ENCODE data around the gene ZNF273. TPM values are rescaled to one million over a fixed set of nuclear protein-coding genes. Genes with fewer than 3 reads are reported as not detected.

Gene ZNF273
- total and polyA plus RNA-seq, 10 of the 15 experiments (the other 5 are each of a cell fraction or from before 2014, with no cell fraction given), result 4.8 to 12.3 (median 7.8) TPM

GRCh38 chr7:64934478-64934877 is 31.4 kb downstream of the ZNF273 start:
- Histone ChIP-seq H3K4me2 (ENCODE audit: control insufficient read depth, insufficient read depth) (no peak overlapping the region), H3K9me3 (replicated peaks; ENCODE audit: control insufficient read depth, insufficient read depth, low read length) (peaks cover 2% of the 10 kb centered on the region), H3K27me3 (replicated peaks in 1 of 2; ENCODE audit: control insufficient read depth in 2 of 2, insufficient read depth in 2 of 2, low read length in 1 of 2) (no peaks in the 10 kb centered on the region), H3K79me2 (ENCODE audit: control insufficient read depth, insufficient read depth, low read length) (no peaks in the 10 kb centered on the region), H3K36me3 (ENCODE audit: control insufficient read depth in 2 of 2, insufficient read depth in 2 of 2, low read length in 1 of 2) (no peaks in the 10 kb centered on the region), H4K20me1 (ENCODE audit: control insufficient read depth, insufficient read depth) (no peaks in the 10 kb centered on the region), H2AFZ (ENCODE audit: control insufficient read depth, low read depth, low read length) (no peak overlapping the region), H3K27ac (ENCODE audit: control insufficient read depth, insufficient read depth) (no peak overlapping the region), H3K4me3 (no peak overlapping the region), H3K4me1 (ENCODE audit: control insufficient read depth, insufficient read depth, low read length) (no peaks in the 10 kb centered on the region), H3K9ac (ENCODE audit: control insufficient read depth, insufficient read depth, low read length) (no peak overlapping the region)
- FAIRE-seq, result no peak
- BruUV-seq (replicated peaks), result no TSS peak
- WGBS (ENCODE audit: insufficient coverage, insufficient replicate concordance, low lambda C conversion rate, missing lambda C conversion rate), result 83% methylated on average over 1 of the region's 1 CpG
- TF ChIP-seq NFIC (IDR thresholded peaks at IDR 0.05; ENCODE audit: low read depth, low read length) (no peak), PKNOX1 (IDR thresholded peaks at IDR 0.05) (no peak), IRF3 (IDR thresholded peaks at IDR 0.05) (no peak), RELA (IDR thresholded peaks at IDR 0.05; ENCODE audit: borderline replicate concordance, partially characterized antibody) (no peak), FOXK2 (IDR thresholded peaks at IDR 0.05) (no peak), ZSCAN29 (IDR thresholded peaks at IDR 0.05) (no peak), MTA2 (IDR thresholded peaks at IDR 0.05; ENCODE audit: low read depth) (no peak), ZBED1 (IDR thresholded peaks at IDR 0.05; ENCODE audit: borderline replicate concordance) (no peak), SPI1 (IDR thresholded peaks at IDR 0.05; ENCODE audit: borderline replicate concordance, insufficient read depth, low read depth, low read length) (no peak), NR2C2 (IDR thresholded peaks at IDR 0.05; ENCODE audit: borderline replicate concordance, control insufficient read depth, insufficient read length, low read depth) (no peak), TCF12 (IDR thresholded peaks at IDR 0.05; ENCODE audit: low read depth, low read length) (no peak), SRF (IDR thresholded peaks at IDR 0.05; ENCODE audit: low read depth in 2 of 2, low read length in 2 of 2) (no peak), NKRF (conservative IDR thresholded peaks at IDR 0.05) (no peak), SUZ12 (IDR thresholded peaks at IDR 0.05; ENCODE audit: unreplicated experiment) (no peak), BCL11A (IDR thresholded peaks at IDR 0.05; ENCODE audit: low read depth, low read length) (no peak), ZBTB33 (IDR thresholded peaks at IDR 0.05) (no peak), EED (IDR thresholded peaks at IDR 0.05; ENCODE audit: low read depth) (no peak)
- POLR2A ChIA-PET, result no interaction called here
- RAD21 ChIA-PET (ENCODE audit: unreplicated experiment), result no interaction called here
- in situ Hi-C loops (cut with MboI), result no loop called here
- SMC1A ChIA-PET (ENCODE audit: uncharacterized antibody, unreplicated experiment), result no interaction called here
- ATAC-seq, result no peak
- intact Hi-C loops (cut with micrococcal nuclease; ENCODE audit: unreplicated experiment), result no loop called here
- no peak for DNase-seq (ENCODE audit: low read depth, low spot score)
- CTCF ChIA-PET, result no interaction called here
